Endothelial cell of umbilical vein (primary cell): Measurements from ENCODE around the gene HYDIN. TPM values are rescaled to one million over a fixed set of nuclear protein-coding genes. Genes with fewer than 3 reads are reported as not detected.

Experiments used
- BruUV-seq: library from RNA; stranded (reverse); fragments of 400-500 nt; replicated peaks from 2 replicates; lab custom pipeline; 2021; lab: Mats Ljungman, UMichigan
- CTCF ChIA-PET: fragments of 300-600, 350-600 bp; sonication (Branson Sonifier 250); formaldehyde crosslinking; loops from one replicate; lab custom pipeline; 2021; ENCODE audit warnings: antibody characterized with exemption, inconsistent platforms; lab: Charles Lee
- POLR2A ChIA-PET: fragments of 300-600, 350-600 bp; sonication (Branson Sonifier 250); formaldehyde crosslinking; loops from one replicate; lab custom pipeline; 2021; ENCODE audit warnings: antibody characterized with exemption, inconsistent platforms; lab: Charles Lee
- DNase-seq: peaks from one replicate; pipeline ENCODE4 v3.0.0-alpha.2; 2011; ENCODE audit warnings: low read depth, low spot score
- FAIRE-seq: peaks from 2 replicates; lab custom pipeline; 2011; peaks lifted over from hg19 to GRCh38; lab: Jason Lieb, UNC
- H2AFZ ChIP-seq: 2 replicates; pipeline ENCODE4 v1.6.0; 2012; ENCODE audit warnings: low read depth, low read length, control low read depth, inconsistent platforms
- H3K27ac ChIP-seq: 2 replicates; pipeline ENCODE4 v1.5.1; 2011; ENCODE audit warnings: low read depth, mild to moderate bottlenecking, control low read depth, low read length, moderate library complexity; ENCODE audit not compliant: insufficient read depth
- H3K27me3 ChIP-seq, 2 experiments: 2 replicates each; pipeline versions ENCODE4 v1.6.0 to v1.6.1; 2011; ENCODE audit warnings: low read length in 2 of 2, mixed read lengths in 1 of 2; ENCODE audit not compliant: control insufficient read depth in 2 of 2, insufficient read depth in 2 of 2
- H3K36me3 ChIP-seq, 2 experiments: 2 replicates in 1 of 2; 3 replicates in 1 of 2; pipeline ENCODE4 v1.5.1; 2011; ENCODE audit warnings: low read length in 2 of 2, mild to moderate bottlenecking in 1 of 2, moderate library complexity in 1 of 2; ENCODE audit not compliant: control insufficient read depth in 2 of 2, insufficient read depth in 2 of 2; ENCODE audit errors: extremely low read depth in 1 of 2
- H3K4me1 ChIP-seq: 3 replicates; pipeline ENCODE4 v1.5.1; 2011; ENCODE audit warnings: mild to moderate bottlenecking, low read length; ENCODE audit not compliant: control insufficient read depth, insufficient read depth; ENCODE audit errors: extremely low read depth
- H3K4me2 ChIP-seq: 2 replicates; pipeline ENCODE4 v1.6.1; 2011; ENCODE audit warnings: low read length, control low read depth, mixed read lengths; ENCODE audit not compliant: insufficient read depth
- H3K4me3 ChIP-seq, 3 experiments: fragments of 200-600 bp in 1 of 3; sonication (generic), shearing (Covaris generic) in 1 of 3; replicated peaks in 1 of 3; 2 replicates each; pipeline ENCODE4 v1.5.1; 2011 to 2016; ENCODE audit warnings: control low read depth in 3 of 3, low read length in 3 of 3, mild to moderate bottlenecking in 2 of 3, inconsistent platforms in 1 of 3, low read depth in 1 of 3, moderate library complexity in 1 of 3; ENCODE audit not compliant: insufficient read depth in 1 of 3
- H3K79me2 ChIP-seq: 2 replicates; pipeline ENCODE4 v1.6.0; 2012; ENCODE audit warnings: low read length, inconsistent platforms; ENCODE audit not compliant: control insufficient read depth, insufficient read depth
- H3K9ac ChIP-seq: replicated peaks from 2 replicates; pipeline ENCODE3; 2011; ENCODE audit warnings: low read length, control low read depth; ENCODE audit not compliant: insufficient read depth; ENCODE audit errors: extremely low read depth
- H3K9me1 ChIP-seq: replicated peaks from 3 replicates; pipeline ENCODE4 v1.6.0; 2011; ENCODE audit warnings: mild to moderate bottlenecking, low read length; ENCODE audit not compliant: control insufficient read depth, insufficient read depth; ENCODE audit errors: extremely low read depth
- H3K9me3 ChIP-seq: replicated peaks from 2 replicates; pipeline ENCODE4 v1.5.1; 2012; ENCODE audit warnings: low read length, inconsistent platforms; ENCODE audit not compliant: control insufficient read depth, insufficient read depth
- H4K20me1 ChIP-seq: replicated peaks from 2 replicates; pipeline ENCODE3; 2011; ENCODE audit warnings: mild to moderate bottlenecking, low read length; ENCODE audit not compliant: control insufficient read depth, insufficient read depth; ENCODE audit errors: extremely low read depth
- CTCF ChIP-seq, 2 donors: IDR thresholded peaks; 1 replicate in 1 of 2; 2 replicates in 1 of 2; pipeline ENCODE4 v1.5.1; 2011; ENCODE audit warnings: low read length in 2 of 2, mild to moderate bottlenecking in 2 of 2, moderate library complexity in 2 of 2, control low read depth in 1 of 2, inconsistent platforms in 1 of 2, low read depth in 1 of 2; ENCODE audit not compliant: insufficient read depth in 1 of 2; ENCODE audit errors: extremely low read depth in 1 of 2
- EZH2 ChIP-seq: IDR thresholded peaks from 2 replicates; pipeline ENCODE4 v1.6.1; 2012; ENCODE audit warnings: borderline replicate concordance, low read depth, mild to moderate bottlenecking, moderate library complexity, low read length, inconsistent platforms; ENCODE audit not compliant: severe bottlenecking
- FOS ChIP-seq: IDR thresholded peaks from 2 replicates; pipeline ENCODE4 v1.6.1; 2011; ENCODE audit warnings: mild to moderate bottlenecking, low read length, moderate library complexity, borderline replicate concordance; ENCODE audit not compliant: insufficient read depth
- GATA2 ChIP-seq: IDR thresholded peaks from 2 replicates; pipeline ENCODE4 v1.7.0; 2011; ENCODE audit warnings: low read depth, mild to moderate bottlenecking, moderate library complexity, mixed read lengths, low read length; ENCODE audit not compliant: insufficient read length, insufficient read depth
- JUN ChIP-seq: IDR thresholded peaks from 2 replicates; pipeline ENCODE4 v1.6.1; 2011; ENCODE audit warnings: borderline replicate concordance, low read depth; ENCODE audit not compliant: insufficient read length, insufficient read depth
- MYC ChIP-seq: IDR thresholded peaks from one replicate; pipeline ENCODE4 v1.6.1; 2011; ENCODE audit warnings: mild to moderate bottlenecking, low read depth, low read length
- POLR2A ChIP-seq: IDR thresholded peaks from 2 replicates; pipeline ENCODE4 v1.6.1; 2012; ENCODE audit warnings: low read depth, mild to moderate bottlenecking, control low read depth, low read length
- POLR2AphosphoS5 ChIP-seq: IDR thresholded peaks from 2 replicates; pipeline ENCODE4 v1.6.1; 2012; ENCODE audit warnings: low read depth, mild to moderate bottlenecking, control low read depth, low read length, moderate library complexity; ENCODE audit not compliant: insufficient read depth
- dilution Hi-C: fragments of 300-500 bp; cut with MboI; formaldehyde crosslinking; loops from one replicate; pipeline ENCODE4 v1.15.0; 2019; ENCODE audit warnings: low sequenced_read_pairs; ENCODE audit not compliant: extremely low pct_ligation_motif_present
- intact Hi-C: fragments of 100-400 bp; cut with micrococcal nuclease; formaldehyde crosslinking; loops from one replicate; pipeline ENCODE4 v1.10.0; 2022
- polyA plus RNA-seq, 4 experiments: library from polyadenylated mRNA; depleted of rRNA in 3 of 4; stranded (reverse) in 3 of 4; unstranded in 1 of 4; fragments of >200 nt; gene quantifications; 2 replicates each; pipeline versions ENCODE4 v1.2.1 to v1.2.3, GENCODE V29; 2011 to 2012; ENCODE audit warnings: missing spikeins in 1 of 4
- total RNA-seq: library from RNA; stranded (reverse); gene quantifications from 2 replicates; pipeline ENCODE4 v1.2.3, GENCODE V29; 2021
- TF ChIP-seq, protein P1 (sequence below): IDR thresholded peaks from 2 replicates; pipeline ENCODE4 v1.6.1; 2011; ENCODE audit not compliant: insufficient read depth, insufficient read length

The HYDIN gene
- total and polyA plus RNA-seq, 2 donors (not counting 3 experiments of a cell fraction or from before 2014, with no cell fraction given) = not detected

- Histone ChIP-seq H3K27me3 (peaks cover 0 to 3% of the 10 kb centered on the region in 2 experiments), H4K20me1 (no peaks in the 10 kb centered on the region), H3K36me3 (no peaks in the 10 kb centered on the region), H3K9ac (no peak overlapping the region), H3K9me3 (no peaks in the 10 kb centered on the region), H3K4me1 (no peaks in the 10 kb centered on the region), H3K27ac (no peak overlapping the region), H2AFZ (no peak overlapping the region), H3K9me1 (no peaks in the 10 kb centered on the region), H3K4me3 (no peak overlapping the region), H3K4me2 (no peak overlapping the region), H3K79me2 (no peaks in the 10 kb centered on the region)
- intact Hi-C loops (no loop called here), dilution Hi-C loops (no loop called here)
- FAIRE-seq = no peak
- ChIA-PET POLR2A (no interaction called here), CTCF (no interaction called here)
- no peak for DNase-seq
- TF ChIP-seq MYC (no peak), FOS (no peak), CTCF (IDR thresholded peaks at IDR 0.05; ENCODE audit: extremely low read depth in 1 of 2, insufficient read depth in 1 of 2, low read depth in 1 of 2, low read length in 2 of 2) (no peak), EZH2 (no peak), JUN (no peak), GATA2 (no peak), POLR2AphosphoS5 (no peak), POLR2A (no peak)
- TF ChIP-seq, protein P1, sequence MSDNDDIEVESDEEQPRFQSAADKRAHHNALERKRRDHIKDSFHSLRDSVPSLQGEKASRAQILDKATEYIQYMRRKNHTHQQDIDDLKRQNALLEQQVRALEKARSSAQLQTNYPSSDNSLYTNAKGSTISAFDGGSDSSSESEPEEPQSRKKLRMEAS = no peak
- no TSS peak for BruUV-seq
Measured at GRCh38 chr16:71229344-71229743, 1.2 kb downstream of the HYDIN start.
